ENCODE measurements around the gene CHRDL2.
A peak's percentile ranks its signal among the peaks of the same experiment; 100 is the strongest.

Gene CHRDL2

DNA sequence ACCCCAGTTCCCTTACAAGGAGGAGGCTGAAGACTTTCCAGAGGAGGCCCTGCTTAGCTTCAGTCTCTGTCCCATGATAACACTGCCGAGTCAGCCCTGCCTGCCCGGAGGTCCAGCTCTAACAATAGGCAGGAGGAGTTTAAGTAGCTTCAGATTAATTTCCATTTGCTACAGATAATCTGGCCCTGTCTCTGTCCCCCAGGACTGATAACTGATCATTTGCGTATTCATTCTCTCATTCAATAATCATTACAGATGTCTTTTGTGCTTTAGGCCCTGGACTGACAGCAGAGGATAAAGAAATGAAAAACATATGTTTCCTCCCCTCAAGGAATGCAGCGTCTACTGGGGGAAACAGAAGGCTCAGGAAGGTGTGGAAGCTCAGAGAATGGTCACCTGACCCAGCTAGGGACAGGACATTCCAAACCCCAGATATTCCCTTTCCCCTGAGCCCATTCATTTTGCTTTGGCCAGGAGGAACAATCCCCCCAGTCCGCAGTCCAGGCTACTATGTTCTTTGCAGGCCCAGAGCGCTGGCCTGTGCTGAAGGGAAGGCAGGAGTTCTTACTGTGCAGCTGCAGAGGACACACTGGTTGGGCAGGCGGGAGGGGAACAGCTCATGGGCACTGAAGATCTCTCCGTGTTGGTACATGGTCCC is 20.8 kb downstream of the CHRDL2 start:
- DNase-seq (ENCODE audit: low read depth), result no peak

DNA sequence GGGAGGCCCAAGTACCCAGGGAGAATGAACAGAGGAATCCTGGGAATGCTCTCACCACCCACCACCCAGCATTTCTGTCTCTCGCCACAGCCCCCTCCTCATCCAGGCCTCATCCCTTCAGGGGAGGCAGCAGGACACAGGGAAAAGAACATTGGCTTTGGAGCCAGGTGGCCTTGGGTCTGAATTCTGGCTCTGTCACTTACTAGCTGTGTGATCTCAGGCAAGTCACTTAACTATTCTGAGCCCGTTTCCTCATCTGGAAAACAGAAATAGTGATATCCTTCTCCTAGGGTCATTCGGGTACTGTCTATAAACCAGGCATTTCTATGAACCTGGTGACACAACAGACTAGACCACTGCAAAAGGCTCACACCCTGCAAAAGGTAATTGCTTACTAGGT is 22.1 kb downstream of the CHRDL2 start:
- DNase-seq (ENCODE audit: low read depth), result no peak

DNA sequence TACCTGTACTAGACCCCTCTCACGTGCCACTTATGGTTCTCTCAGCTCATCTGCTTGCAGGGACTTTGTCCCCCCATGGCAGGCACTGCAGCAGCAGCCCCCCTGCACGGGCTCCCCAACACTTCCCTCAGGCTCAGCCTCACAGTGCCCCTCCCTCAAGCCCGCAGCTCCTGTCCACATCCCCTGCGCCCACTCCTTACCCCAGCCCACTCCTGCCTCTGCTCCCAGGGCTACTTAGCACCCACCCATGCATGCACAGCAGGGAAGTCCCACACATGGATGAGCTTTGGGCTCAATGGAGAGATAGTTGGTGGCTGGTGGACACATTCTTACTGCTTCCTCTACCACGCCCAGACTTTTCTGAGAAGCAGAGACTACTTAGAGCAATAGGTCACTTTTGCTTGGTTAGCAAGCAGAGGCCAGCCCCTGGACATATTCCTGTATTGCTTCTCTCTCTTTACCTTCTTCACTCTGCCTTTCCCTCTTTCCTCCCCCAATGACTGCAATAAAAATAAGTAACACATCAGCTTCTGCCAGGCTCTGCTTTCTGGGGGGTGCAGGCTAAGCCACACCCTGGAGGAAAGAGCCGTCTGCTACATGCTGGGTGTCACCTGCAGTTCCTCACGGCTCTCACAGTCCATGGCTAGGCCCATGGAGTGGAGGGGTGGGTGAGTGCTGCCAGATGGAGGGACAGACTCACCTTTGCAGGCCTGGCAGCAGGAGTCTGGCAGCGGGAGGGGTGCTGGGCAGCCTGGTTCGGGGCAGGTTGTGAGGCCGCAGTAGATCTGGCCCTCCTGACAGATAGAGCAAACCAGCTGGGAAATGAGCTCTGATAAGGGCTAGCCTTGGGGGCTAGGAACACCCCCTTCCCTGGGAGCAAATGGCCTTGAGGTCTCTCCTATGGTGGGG is 23.4 kb downstream of the CHRDL2 start:
- no peak for DNase-seq (ENCODE audit: low read depth)

DNA sequence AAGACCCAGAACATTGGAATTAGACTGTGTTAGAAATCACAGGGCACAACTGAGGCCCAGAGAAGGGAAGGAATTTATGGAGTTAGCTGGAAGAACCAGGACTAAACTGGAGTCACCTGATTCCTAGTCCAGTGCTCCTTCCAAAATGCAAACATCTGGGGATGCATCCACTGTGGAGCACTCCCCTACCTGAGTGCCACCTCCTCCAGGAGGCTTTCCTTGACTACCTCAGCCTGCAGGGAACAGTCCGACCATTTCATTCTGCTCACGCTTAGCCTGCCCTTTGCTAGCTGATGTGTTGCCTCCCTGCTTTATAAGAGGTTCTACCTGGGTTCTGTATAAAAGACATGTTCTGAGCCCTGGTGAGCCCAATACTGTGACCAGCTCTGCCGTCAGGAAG is 24.0 kb downstream of the CHRDL2 start:
- no peak for DNase-seq (ENCODE audit: low read depth)

DNA sequence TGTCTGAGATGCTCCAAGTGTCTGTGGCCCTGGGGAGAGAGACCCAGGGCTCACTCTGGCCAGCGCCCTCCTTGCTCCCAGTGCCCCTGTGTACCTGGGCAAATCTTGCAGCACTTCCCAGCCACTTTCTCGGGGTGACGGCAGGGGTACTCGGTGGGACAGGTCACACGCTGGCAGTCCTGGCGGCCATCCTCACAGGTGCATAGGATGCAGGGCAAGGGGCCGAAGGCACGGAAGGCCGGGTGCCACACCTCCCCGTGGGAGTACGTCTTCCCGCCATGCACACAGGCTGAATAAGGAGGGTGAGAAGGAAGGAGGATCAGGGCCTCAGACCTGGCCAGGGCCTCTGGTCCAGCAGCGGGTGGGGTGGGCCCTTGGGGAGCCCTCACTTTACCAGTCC is 28.0 kb downstream of the CHRDL2 start:
- no peak for DNase-seq (ENCODE audit: low read depth)

DNA sequence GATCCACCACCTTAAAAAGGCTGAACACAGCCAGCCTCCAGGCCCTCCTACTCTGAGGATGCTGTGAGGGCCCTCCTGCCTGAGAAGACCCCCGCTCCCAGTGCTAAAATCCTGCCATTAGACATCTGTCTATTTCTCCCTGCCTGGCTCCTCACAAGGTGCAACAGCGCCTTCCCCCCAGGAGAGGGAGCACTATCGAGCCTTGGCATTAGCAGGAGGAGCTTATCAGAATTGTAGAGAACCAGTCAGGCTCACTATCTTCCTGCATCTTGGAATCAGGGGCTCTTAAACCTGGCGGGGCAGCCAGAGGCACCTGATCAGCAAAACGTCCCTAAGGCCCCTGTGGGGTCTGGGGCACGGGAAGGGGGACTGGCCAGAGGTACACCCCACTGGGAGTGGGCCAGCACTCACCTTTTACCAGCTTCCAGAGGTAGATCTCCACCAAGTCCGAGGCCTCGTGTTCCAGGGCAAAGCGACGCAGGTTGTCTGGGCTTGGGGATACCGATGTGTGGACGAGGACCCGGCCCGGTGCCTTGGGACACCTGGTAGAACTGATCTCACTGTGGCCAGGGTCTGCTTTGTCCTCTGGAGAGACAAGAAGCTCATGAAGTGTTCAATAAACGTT is 28.7 kb downstream of the CHRDL2 start:
- peak; percentile 16 for DNase-seq (ENCODE audit: low read depth)

DNA sequence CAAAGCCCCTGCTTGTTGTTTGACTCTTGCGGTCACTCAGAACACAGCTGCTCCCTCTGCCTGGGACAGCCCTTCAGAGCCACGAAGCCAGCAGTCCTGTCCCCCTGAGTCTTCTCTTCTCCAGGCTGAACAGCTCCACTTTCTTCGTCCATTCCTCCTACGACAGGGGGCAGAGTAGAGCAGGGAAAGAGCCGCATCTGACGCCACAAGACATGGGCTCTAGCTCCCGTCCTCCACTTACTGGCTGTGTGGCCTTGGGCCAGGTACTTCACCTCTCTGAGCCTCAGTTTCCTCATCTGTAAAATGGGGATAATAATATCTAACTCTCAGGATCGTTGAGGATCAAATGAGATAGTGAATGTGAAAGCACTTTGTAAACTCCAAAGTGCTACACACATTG is 29.9 kb downstream of the CHRDL2 start:
- DNase-seq (ENCODE audit: low read depth), result no peak

DNA sequence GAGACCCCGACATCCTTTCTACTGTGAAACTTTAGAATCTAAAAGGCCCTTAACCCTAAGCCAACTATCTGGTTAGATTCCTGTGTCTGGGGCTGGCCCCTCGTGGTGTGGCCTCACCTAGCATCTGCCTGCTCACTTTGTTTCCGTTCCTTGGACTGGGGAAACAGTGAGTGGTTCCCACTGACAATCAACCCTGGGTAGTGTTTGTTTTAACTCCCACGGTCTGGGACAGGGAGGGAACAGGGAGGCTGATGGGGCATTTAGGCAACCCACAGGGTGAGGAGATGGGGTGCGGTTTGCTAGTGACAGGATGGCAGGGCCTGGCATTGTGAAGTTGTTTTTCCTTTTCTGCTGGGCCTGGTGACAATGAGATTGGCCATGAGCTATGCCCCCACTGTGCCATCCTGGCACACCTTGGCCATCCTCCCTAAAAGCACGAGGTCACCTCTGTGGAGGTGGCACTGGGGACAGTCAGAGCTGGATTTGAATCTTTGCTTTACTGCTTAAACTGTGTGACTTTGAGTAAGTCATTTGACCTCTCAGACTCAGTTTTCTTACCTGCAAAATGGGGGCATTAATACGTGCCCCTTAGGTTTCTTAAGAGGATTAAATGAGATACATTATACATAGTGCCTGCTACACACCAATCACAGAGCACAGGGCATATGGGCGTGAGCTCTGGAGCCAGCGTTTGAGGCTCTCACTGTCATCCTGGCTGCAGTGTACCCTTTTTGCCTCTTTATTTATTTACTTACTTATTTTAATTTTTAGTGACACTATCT is 31.4 kb downstream of the CHRDL2 start:
- DNase-seq (ENCODE audit: low read depth), result no peak

DNA sequence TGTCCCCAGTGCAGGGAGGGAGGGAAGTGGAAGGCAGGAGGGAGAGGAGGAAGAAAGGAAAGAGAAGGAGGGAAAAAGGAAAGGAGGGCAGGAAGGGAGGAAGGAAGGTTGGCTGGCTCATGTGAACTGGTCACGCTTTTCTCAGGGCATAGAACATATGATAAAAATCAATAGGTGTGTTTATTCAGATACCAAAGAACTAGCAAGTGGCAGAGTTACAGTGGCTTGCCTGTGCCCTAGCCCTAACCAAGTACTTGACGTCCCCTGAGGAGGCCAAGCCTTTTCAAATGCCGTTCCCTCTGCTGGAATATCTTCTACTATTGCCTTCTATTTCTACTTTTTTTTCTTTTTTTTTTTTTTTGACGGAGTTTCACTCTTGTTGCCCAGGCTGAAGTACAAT is 33.5 kb downstream of the CHRDL2 start:
- no peak for DNase-seq (ENCODE audit: low read depth)

DNA sequence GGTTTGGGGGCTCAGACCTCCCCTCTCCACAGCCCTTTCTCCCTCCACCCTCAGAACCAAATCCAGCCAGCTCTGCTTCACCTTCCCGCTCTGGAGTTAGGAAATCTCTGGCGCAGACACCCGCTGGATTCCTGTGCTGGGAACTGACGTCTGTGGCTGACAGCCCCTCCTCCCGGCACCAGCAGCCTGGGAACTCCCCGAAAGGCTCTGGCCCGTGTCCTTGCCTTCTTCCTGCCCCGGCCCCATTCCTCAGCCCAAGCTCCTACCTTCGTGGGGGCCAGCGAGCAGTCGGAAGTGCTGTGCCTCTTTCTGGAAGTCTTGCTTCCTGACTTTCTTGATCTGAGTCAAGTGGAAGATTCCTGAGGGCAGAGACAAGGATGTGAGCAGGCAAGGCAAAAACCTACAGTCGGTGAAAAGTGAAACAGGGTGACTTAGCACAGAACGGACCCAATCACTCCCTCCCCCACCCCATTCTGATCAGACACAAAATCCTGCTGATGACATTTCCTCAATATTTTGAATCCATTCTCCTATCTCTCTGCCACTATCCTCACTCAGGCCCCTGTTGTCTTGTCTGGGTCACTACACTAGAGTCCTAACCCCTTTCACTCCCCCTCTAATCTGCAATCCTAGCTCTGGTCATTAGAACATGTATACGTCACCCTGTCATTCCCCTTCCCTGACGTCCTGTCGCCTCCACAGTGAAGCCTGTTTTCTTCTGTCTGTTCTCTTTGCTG is 34.1 kb downstream of the CHRDL2 start:
- DNase-seq (ENCODE audit: low read depth), result no peak

DNA sequence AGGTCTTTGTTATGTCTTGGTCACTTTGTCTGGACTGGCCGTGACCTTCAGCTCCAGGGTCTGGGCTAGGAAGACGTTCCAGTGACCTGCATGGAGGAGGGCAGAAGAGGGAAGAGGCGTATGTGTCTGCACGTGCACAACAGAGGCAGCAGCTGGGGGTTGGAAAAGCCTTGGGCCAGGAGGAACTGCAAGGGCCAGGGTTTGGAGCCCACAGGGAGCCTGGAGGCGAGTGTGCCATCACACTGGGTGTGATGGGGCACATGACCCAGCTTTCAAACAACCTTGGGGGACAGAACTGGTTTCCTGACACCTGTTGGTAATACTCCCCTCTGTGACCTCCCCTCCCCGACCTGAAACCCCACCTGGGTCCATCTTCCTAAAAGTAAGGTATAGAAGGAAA is 34.7 kb downstream of the CHRDL2 start:
- DNase-seq (ENCODE audit: low read depth), result no peak

DNA sequence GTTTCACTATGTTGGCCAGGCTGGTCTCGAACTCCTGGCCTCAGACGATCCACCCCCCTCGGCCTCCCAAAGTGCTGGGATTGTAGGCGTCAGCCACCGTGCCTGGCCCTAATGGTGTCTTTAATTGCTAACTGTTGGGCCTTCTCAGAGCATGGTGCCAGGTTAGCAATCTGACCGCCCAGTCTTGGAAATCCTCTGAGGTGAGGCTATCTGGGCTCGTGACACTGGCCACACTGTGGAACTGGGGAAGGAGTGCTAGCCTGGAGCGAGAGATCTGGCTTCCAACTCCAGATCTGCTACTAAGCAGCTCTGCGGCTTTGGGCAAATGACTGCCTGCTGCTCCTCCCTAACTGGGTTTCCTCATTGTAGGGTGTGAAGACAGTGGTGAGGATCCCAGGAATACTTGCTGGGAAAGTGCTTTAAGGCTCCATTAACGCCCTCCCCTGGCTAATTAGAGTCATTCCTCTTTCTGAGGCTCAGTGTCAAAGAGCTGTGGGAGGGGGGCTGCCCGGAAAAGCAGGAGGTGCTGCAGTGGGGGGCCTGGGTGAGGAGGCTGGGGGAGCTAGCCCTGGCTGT is 35.4 kb downstream of the CHRDL2 start:
- no peak for DNase-seq (ENCODE audit: low read depth)

DNA sequence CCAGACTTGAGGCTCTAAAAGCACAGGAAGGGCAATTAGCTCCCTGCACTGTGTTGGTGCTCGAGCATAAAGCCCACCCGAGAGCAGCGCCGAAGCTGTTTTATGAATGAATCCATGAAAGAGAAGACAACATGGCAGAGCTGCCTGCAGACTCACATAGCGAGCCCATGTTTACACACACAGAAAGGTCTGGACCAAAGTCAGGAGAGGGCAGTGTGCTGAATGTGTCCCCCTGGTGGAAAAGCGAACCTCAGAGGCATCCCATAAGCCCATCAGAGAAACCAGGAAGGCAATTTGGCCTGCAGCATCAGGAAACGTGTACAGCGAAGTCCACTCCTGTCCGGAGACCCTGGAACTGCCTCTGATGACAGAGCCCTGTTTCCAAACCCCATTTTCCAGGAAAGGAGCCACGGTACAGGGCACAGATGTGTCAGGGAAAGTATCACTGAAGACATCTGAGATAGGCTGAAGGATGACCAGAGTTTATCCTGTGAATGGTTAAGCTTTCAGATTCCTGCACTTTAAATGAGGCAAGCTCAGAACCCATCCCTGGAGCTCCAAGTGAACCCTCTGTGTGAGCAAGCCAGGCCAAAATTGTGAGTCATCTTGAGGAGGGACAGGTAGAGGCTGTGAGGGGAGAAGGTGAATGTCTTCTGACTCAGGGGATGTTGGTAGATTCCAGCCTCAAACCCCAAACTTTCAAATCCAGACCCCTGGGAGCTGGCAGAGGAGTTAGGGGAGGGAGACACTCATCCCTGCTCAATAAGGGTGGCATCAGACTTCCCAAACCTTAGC is 36.9 kb downstream of the CHRDL2 start:
- no peak for DNase-seq (ENCODE audit: low read depth)

DNA sequence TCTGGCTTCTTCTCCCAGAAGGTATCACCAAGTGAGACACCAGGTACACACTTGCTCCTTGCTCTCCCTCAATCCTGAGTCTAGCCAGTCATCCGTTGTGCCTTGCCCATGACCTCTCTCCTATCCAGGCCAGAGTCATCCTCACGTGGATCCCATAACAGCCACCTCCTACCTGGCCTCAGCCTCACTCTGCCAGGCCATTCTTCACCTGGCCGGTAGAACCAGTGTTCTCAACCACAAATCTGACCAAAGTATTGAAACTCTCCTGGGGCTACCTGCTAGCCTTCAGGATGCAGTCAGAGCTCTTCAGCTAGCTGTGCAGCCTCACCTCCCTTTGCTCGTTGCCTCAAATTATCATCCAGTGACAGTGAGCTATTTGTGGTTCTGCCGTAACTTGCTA is 37.7 kb downstream of the CHRDL2 start:
- DNase-seq (ENCODE audit: low read depth), result no peak

DNA sequence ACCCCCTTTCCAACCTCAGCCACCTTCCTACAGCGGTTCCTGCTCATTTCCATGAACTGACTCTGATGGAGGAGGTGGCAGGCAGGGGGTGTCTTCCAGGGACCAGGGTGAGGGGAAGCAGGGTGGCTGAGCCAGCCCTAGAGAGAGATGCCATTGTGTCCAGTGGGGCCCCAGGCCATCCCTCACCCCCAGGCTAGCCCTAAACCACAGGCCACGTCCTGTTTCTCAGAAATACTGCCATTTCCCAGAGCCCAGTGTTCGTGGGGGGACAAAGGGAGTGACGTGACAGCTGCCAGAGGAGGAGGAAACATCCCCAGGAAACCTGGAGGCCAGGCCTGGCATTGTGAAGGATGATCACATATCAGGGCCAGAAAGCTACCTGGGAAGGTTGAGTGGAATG is 39.5 kb downstream of the CHRDL2 start:
- DNase-seq (ENCODE audit: low read depth), result no peak

DNA sequence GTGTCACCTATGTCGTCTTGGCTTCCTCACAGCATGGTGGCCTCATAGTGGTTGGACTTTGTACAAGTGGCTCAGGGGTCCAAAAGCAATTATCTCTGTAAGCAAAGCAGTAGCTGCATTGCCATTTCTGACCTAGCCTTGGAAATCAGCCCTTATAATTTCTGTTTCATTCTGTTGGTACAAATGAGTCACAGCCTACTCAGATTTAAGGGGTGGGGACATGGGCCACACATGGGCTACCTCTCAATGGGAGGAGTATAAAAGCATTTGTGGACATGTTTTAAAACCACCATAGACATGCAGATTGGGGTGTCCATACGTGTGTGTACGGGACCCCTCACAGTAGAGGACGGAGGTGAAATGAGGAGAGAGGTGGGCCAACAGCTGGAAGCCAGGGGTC is 41.6 kb downstream of the CHRDL2 start:
- DNase-seq (ENCODE audit: low read depth), result no peak

DNA sequence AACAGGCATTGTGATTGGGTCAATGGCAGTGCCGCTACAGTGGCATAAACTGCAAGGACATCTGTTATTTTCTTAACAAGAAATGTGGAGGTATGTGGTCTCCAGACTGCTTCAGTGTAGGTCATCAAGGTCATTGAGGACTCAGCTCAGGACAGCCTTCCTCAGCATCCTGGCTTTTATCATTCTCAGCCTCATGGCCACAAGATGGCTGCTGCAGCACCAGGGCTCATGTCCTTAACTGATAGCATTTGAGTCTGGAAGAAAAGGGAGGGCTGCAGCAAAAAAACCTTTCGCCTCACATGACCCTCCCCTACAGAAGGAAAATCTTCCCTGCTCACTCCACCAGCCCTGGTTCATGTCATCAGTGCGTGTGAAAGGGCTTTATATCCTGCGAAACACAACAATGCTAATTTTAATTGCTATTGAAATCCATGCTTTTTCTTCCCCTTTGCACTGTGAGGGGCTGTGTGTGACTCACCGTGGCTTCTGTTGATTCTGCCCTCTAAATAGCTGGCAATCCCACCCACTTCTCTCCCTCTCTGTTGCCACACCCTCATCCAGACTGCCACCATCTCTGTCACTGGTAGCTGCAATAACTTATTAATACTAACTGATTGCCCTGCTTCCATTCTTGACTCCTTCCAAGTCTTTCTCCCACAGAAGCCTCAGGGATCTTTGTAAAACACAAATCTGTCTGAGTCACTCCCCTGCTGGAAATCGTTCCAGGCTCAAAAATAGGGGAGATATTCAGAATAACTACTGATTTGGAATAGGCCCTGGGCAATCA is 43.8 kb downstream of the CHRDL2 start:
- no peak for DNase-seq (ENCODE audit: low read depth)

DNA sequence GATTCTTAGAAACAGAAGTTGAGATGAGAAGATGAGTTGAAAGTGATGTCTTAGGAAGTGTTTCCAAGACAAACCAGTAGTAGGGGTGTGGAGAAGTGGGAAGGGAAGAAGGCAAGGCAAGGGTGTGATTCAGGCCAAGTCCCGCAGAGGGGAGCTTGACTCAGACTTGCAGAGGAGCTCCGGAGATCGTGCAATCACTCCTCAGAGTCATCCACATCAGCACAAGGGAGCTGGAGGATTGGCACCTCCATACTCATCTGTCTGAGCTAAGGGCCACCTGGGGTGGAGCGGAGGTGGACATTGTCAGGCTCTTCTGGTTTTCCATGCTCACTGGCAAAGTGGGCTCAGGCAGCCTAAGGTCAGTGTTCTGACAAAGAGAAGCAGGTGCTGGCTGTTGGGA is 44.4 kb downstream of the CHRDL2 start:
- no peak for DNase-seq (ENCODE audit: low read depth)

DNA sequence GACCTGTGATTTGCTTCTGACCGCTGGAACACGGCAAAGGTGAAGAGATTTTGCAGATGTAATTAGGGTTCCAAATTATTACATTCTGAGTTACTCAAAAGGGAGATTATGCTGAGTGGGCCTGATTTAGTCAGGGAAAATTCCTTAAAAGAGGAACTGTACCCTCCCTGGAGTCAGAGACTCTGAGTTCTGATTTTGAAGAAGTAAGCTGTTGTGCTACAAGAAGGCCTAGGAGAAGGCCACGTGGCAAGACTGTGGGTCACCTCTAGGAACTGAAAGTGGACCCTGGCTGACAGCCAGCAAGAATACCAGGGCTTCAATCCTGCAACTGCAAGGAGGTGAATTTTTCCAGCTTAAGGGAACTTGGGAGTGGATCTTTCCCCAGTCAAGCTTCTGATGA is 45.3 kb downstream of the CHRDL2 start:
- no peak for DNase-seq (ENCODE audit: low read depth)

DNA sequence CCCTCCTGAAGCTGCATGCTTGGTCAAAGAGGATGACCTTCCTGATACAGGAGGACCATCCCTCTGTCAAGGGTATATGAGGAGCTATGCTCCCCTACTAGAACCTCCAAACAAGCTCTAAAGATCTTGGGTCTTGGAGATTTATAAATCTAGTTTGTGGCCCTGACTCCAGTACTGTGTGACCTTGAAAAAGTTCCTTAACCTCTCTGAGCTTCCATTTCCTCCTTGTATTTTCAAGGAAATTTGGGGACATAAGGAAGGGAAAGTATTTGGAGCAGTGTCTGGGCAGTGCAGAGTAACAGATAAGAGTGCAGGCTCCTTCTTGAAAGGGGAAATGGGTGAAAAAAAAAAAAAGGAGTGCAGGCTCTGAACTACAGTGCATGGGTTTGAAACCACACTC is 45.9 kb downstream of the CHRDL2 start:
- no peak for DNase-seq (ENCODE audit: low read depth)

All from T-helper 22 cell (primary cell).